ENCODE results near the gene RPL9.

GRCh38 chr4:39458505-39459300 lies at the start of gene RPL9, which contains the start of gene LIAS:
- TF ChIP-seq CTCF (IDR thresholded peaks at IDR 0.05; ENCODE audit: borderline replicate concordance, extremely low read depth, low read length, poor library complexity, severe bottlenecking): no peak
- TF ChIP-seq EZH2 (IDR thresholded peaks at IDR 0.05; ENCODE audit: borderline replicate concordance, low read depth, low read length, severe bottlenecking): no peak

Measured in DND-41 (cell line).